ENCODE results near the gene DLX2. TPM values are rescaled to one million over a fixed set of nuclear protein-coding genes. Genes with fewer than 3 reads are reported as not detected.

The DLX2 gene
- polyA plus RNA-seq, 2 of the 4 experiments (the other 2 are of a cell fraction), result 0.04 to 0.19 TPM

DNA sequence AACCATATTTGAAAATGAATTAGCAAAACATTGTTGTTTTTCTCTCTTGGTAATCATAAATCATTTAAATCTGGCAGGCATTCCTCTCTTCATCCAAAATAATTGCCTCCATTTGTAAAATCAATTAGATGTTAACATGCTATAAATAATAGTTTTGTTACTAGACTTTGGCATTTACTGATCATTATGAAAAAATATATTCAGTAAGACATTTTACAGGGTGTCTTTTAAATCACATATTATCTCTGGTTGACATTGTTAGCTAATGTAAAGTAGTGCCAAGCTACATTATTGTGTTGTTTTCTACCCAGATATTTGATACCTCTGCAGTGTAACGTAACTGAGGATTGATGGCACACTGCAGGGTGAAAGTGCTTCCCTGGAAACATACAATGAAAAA is 49.2 kb downstream of the DLX2 start:
- H3K4me3 ChIP-seq, result no peak overlapping the region
- peaks cover 7% of the 10 kb centered on the region; the same call in 2 of the 3 replicates for H3K4me1 ChIP-seq
- H3K27ac ChIP-seq, result no peak overlapping the region
- TF ChIP-seq NPAS2 (CRISPR knock-in tag; IDR thresholded peaks at IDR 0.05; ENCODE audit: borderline replicate concordance), result no peak
- no peak overlapping the region for H3K4me2 ChIP-seq
- 93% methylated on average over 1 of the region's 1 CpG for WGBS (ENCODE audit: missing lambda C conversion rate)
- ATAC-seq, result no peak
- no peak for FAIRE-seq
- H3K9me3 ChIP-seq, result no peaks in the 10 kb centered on the region
- ChIA-PET POLR2A (no interaction called here), CTCF (interaction anchor here (0.6 to 0.7 kb wide), 2 partner anchors 392 to 667 kb away, joined by 3 read pairs; no protein-coding TSS in a partner anchor)
- no peak for DNase-seq (ENCODE audit: low read depth in 1 of 2, low spot score in 1 of 2)

DNA sequence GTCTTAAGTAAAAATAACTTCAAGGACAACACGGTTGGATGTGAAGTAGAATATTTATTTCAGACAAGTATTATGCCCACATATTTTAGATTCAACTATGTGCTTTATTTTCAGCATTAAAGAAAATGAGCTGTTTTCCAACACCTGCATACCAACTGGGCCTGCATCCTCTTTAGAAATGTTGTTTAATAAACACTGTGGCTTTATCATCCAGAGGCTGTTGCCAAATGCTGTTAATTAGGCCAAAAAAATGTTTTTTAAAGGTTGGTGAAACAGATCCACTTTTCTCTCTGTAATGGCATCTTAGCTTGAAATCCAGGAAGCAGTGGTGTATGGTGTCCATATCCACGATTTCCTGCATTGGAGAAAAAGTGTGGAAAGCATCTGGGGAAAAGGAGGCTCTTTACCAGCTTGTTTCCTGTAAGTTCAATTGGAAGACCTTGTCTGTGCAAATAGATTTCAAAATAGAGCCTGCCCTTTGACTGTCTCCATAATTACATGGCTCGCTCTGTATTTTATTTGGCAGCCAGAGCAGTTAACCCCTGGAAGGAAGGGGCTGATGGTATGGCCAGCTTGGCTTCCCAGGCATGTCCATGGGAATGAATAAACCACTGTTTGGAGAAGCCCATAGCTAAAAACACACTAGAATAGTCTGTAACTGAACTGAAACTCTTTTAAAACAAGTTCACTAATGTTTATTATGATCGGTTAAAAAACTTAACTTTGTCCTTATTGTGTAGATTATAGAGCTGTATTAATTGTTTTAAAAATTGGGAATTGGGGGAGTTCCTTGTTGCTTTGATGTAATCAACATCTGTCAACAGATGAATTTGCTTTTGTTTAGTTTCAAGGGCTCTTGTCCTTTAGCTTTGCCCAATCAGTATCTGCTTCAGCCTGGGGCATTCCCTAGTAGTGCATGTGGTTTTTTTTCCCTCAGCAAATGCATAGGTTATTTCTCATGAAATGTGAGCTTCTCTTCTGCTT is 50.4 kb downstream of the DLX2 start:
- POLR2A ChIA-PET, result interaction anchor here (0.6 to 1.5 kb wide), 2 partner anchors 33 to 51 kb away, joined by 4 to 5 read pairs; partner anchors contain the start of gene DLX1
- TF ChIP-seq HOXB5 (CRISPR knock-in tag; IDR thresholded peaks at IDR 0.05), result no peak
- TF ChIP-seq RAD21 (conservative IDR thresholded peaks at IDR 0.05 in 1 of 2, IDR thresholded peaks at IDR 0.05 in 1 of 2), result no peak
- TF ChIP-seq ZNF302 (CRISPR knock-in tag; IDR thresholded peaks at IDR 0.05), result no peak
- TF ChIP-seq MAFK (IDR thresholded peaks at IDR 0.05; ENCODE audit: partially characterized antibody), result no peak
- TF ChIP-seq, protein P1, sequence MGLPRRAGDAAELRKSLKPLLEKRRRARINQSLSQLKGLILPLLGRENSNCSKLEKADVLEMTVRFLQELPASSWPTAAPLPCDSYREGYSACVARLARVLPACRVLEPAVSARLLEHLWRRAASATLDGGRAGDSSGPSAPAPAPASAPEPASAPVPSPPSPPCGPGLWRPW (IDR thresholded peaks at IDR 0.05), result no peak
- no peak for TF ChIP-seq RCOR1 (IDR thresholded peaks at IDR 0.05; ENCODE audit: low read depth, low read length)
- TF ChIP-seq KDM1A (IDR thresholded peaks at IDR 0.05; ENCODE audit: low read depth), result no peak
- TF ChIP-seq HEYL (CRISPR knock-in tag; IDR thresholded peaks at IDR 0.05), result no peak
- TF ChIP-seq ZFP36 (IDR thresholded peaks at IDR 0.05; ENCODE audit: borderline replicate concordance, partially characterized antibody), result no peak
- TF ChIP-seq NR3C1 (IDR thresholded peaks at IDR 0.05), result no peak
- TF ChIP-seq FOSL2 (IDR thresholded peaks at IDR 0.05), result no peak
- TF ChIP-seq FOSL2 (CRISPR knock-in tag; IDR thresholded peaks at IDR 0.05), result no peak
- TF ChIP-seq CEBPB (IDR thresholded peaks at IDR 0.05), result no peak
- Histone ChIP-seq H3K4me1 (peaks cover 7% of the 10 kb centered on the region; the same call in 2 of the 3 replicates), H3K4me3 (no peak overlapping the region), H3K9me3 (no peaks in the 10 kb centered on the region), H3K27ac (no peak overlapping the region; a peak in 1 of 6 replicates), H3K4me2 (peak overlapping the region; percentile 19; the same call in 1 of the 3 replicates)
- FAIRE-seq (no peak), DNase-seq (ENCODE audit: low read depth in 1 of 2, low spot score in 1 of 2) (no peak), ATAC-seq (peak in 1 of 2 experiments; percentile 56; a peak in 3 of 6 replicates)
- WGBS (ENCODE audit: missing lambda C conversion rate), result 63% methylated on average over 4 of the region's 4 CpGs
- CTCF ChIA-PET, result interaction anchor here (0.9 to 1.4 kb wide), 2 partner anchors 14 to 30 kb away, joined by 3 read pairs; no protein-coding TSS in a partner anchor

DNA sequence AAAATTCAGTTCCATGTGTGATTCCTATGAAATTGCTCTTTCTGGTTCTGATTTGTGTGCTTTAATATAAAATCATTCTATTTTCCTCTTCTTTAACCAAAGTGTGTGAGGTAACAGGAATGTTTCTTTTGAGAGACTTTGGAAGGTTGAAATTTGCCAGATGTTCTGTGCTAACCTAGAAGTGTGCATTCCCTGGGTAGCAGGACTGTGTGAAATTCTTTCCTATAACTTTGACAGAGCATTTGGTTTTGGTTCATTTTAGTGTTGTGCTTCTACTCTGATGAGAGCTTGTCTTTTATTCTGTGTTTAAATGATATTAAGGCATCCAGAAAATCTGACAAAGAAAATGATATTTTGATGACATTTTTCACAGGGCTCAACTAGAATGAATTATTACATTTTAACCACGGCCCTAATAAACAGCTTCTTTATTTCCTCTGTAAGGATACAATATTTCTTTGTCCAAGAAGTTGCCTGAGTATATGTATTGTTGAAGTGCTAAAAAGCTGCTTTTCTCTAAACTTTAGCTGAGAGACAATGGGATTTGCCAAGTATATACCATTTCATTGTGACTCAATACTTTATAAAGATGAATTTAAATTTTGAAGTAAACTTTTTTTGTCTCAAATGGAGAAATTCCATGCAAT is 52.1 kb downstream of the DLX2 start:
- WGBS (ENCODE audit: missing lambda C conversion rate), result 82% methylated on average over 1 of the region's 1 CpG
- Histone ChIP-seq H3K9me3 (no peaks in the 10 kb centered on the region), H3K27ac (no peak overlapping the region), H3K4me3 (no peak overlapping the region), H3K4me2 (no peak overlapping the region), H3K4me1 (peaks cover 13% of the 10 kb centered on the region; the same call in 2 of the 3 replicates)
- TF ChIP-seq EHF (CRISPR knock-in tag; IDR thresholded peaks at IDR 0.05) (no peak), RFX5 (IDR thresholded peaks at IDR 0.05) (no peak), CBX2 (IDR thresholded peaks at IDR 0.05; ENCODE audit: borderline replicate concordance, low read depth) (no peak), CBX8 (IDR thresholded peaks at IDR 0.05) (no peak), POLR2AphosphoS2 (conservative IDR thresholded peaks at IDR 0.05; ENCODE audit: low read length) (no peak), TFCP2L1 (CRISPR knock-in tag; IDR thresholded peaks at IDR 0.05) (no peak), SREBF2 (IDR thresholded peaks at IDR 0.05) (no peak), KDM1A (IDR thresholded peaks at IDR 0.05; ENCODE audit: low read depth) (no peak), CEBPB (IDR thresholded peaks at IDR 0.05) (no peak)
- TF ChIP-seq, protein P2, sequence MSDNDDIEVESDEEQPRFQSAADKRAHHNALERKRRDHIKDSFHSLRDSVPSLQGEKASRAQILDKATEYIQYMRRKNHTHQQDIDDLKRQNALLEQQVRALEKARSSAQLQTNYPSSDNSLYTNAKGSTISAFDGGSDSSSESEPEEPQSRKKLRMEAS (IDR thresholded peaks at IDR 0.05), result no peak
- TF ChIP-seq, protein P3, sequence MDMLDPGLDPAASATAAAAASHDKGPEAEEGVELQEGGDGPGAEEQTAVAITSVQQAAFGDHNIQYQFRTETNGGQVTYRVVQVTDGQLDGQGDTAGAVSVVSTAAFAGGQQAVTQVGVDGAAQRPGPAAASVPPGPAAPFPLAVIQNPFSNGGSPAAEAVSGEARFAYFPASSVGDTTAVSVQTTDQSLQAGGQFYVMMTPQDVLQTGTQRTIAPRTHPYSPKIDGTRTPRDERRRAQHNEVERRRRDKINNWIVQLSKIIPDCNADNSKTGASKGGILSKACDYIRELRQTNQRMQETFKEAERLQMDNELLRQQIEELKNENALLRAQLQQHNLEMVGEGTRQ (IDR thresholded peaks at IDR 0.05), result no peak
- TF ChIP-seq, protein P4, sequence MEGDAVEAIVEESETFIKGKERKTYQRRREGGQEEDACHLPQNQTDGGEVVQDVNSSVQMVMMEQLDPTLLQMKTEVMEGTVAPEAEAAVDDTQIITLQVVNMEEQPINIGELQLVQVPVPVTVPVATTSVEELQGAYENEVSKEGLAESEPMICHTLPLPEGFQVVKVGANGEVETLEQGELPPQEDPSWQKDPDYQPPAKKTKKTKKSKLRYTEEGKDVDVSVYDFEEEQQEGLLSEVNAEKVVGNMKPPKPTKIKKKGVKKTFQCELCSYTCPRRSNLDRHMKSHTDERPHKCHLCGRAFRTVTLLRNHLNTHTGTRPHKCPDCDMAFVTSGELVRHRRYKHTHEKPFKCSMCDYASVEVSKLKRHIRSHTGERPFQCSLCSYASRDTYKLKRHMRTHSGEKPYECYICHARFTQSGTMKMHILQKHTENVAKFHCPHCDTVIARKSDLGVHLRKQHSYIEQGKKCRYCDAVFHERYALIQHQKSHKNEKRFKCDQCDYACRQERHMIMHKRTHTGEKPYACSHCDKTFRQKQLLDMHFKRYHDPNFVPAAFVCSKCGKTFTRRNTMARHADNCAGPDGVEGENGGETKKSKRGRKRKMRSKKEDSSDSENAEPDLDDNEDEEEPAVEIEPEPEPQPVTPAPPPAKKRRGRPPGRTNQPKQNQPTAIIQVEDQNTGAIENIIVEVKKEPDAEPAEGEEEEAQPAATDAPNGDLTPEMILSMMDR (IDR thresholded peaks at IDR 0.05), result no peak
- TF ChIP-seq, protein P5, sequence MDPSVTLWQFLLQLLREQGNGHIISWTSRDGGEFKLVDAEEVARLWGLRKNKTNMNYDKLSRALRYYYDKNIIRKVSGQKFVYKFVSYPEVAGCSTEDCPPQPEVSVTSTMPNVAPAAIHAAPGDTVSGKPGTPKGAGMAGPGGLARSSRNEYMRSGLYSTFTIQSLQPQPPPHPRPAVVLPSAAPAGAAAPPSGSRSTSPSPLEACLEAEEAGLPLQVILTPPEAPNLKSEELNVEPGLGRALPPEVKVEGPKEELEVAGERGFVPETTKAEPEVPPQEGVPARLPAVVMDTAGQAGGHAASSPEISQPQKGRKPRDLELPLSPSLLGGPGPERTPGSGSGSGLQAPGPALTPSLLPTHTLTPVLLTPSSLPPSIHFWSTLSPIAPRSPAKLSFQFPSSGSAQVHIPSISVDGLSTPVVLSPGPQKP (IDR thresholded peaks at IDR 0.05; ENCODE audit: low read depth, low read length), result no peak
- TF ChIP-seq, protein P6, sequence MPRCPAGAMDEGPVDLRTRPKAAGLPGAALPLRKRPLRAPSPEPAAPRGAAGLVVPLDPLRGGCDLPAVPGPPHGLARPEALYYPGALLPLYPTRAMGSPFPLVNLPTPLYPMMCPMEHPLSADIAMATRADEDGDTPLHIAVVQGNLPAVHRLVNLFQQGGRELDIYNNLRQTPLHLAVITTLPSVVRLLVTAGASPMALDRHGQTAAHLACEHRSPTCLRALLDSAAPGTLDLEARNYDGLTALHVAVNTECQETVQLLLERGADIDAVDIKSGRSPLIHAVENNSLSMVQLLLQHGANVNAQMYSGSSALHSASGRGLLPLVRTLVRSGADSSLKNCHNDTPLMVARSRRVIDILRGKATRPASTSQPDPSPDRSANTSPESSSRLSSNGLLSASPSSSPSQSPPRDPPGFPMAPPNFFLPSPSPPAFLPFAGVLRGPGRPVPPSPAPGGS (IDR thresholded peaks at IDR 0.05), result no peak
- DNase-seq (ENCODE audit: low read depth in 1 of 2, low spot score in 1 of 2), result no peak
- ChIA-PET POLR2A (no interaction called here), CTCF (interaction anchor here (0.6 to 1.4 kb wide), 3 partner anchors 11 to 215 kb away, joined by 3 to 4 read pairs (median 3); no protein-coding TSS in a partner anchor)
- no peak for ATAC-seq
- FAIRE-seq, result no peak

Measured in A549 (cell line).